ENCODE results near the gene MPRIP.

The MPRIP gene

GRCh38 chr17:17144916-17145665 is 102.8 kb downstream of the MPRIP start:
- DNase-seq (ENCODE audit: low spot score in 2 of 2) (no peak), ATAC-seq (no peak)
- Mint-ChIP-seq H3K36me3 (peaks cover 77% of the 10 kb centered on the region), H3K27ac (no peak overlapping the region), H3K4me1 (peaks cover 38% of the 10 kb centered on the region), H3K9me3 (no peaks in the 10 kb centered on the region), H3K4me3 (no peak overlapping the region)

- ATAC-seq: no peak
- Mint-ChIP-seq H3K36me3 (peaks cover 80% of the 10 kb centered on the region), H3K9me3 (no peaks in the 10 kb centered on the region), H3K27ac (peak overlapping the region; percentile 68), H3K4me3 (no peak overlapping the region), H3K4me1 (peaks cover 46% of the 10 kb centered on the region)
- no peak for DNase-seq (ENCODE audit: low spot score in 2 of 2)
Measured at GRCh38 chr17:17146786-17147406, 104.6 kb downstream of the MPRIP start.

- H3K36me3 Mint-ChIP-seq: peaks cover 84% of the 10 kb centered on the region
- H3K9me3 Mint-ChIP-seq: no peaks in the 10 kb centered on the region
- peaks cover 51% of the 10 kb centered on the region for H3K4me1 Mint-ChIP-seq
- peak overlapping the region; percentile 68 for H3K27ac Mint-ChIP-seq
- no peak overlapping the region for H3K4me3 Mint-ChIP-seq
- DNase-seq (ENCODE audit: low spot score in 2 of 2) (no peak), ATAC-seq (no peak)
Measured at GRCh38 chr17:17147821-17148220, 105.6 kb downstream of the MPRIP start.

GRCh38 chr17:17149520-17150447 is 107.5 kb downstream of the MPRIP start:
- Mint-ChIP-seq H3K9me3 (no peaks in the 10 kb centered on the region), H3K36me3 (peaks cover 89% of the 10 kb centered on the region), H3K27ac (peak overlapping the region; percentile 67), H3K4me3 (peak overlapping the region; percentile 57), H3K4me1 (peaks cover 70% of the 10 kb centered on the region)
- ATAC-seq: no peak
- DNase-seq (ENCODE audit: low spot score in 2 of 2): peak in 1 of 2 donors; percentile 59

GRCh38 chr17:17150448-17150800 is 108.2 kb downstream of the MPRIP start:
- Mint-ChIP-seq H3K27ac (peak overlapping the region; percentile 67), H3K36me3 (peaks cover 89% of the 10 kb centered on the region), H3K4me3 (peak overlapping the region; percentile 57), H3K9me3 (no peaks in the 10 kb centered on the region), H3K4me1 (peaks cover 68% of the 10 kb centered on the region)
- ATAC-seq: peak; percentile 65
- DNase-seq (ENCODE audit: low spot score in 2 of 2): no peak

GRCh38 chr17:17151055-17151454 is 108.8 kb downstream of the MPRIP start:
- Mint-ChIP-seq H3K4me1 (peaks cover 61% of the 10 kb centered on the region), H3K9me3 (no peaks in the 10 kb centered on the region), H3K36me3 (peaks cover 89% of the 10 kb centered on the region), H3K4me3 (peak overlapping the region; percentile 57), H3K27ac (peak overlapping the region; percentile 67)
- ATAC-seq (peak; percentile 68), DNase-seq (ENCODE audit: low spot score in 2 of 2) (peak in 1 of 2 donors; percentile 64)

GRCh38 chr17:17151541-17151940 is 109.3 kb downstream of the MPRIP start:
- Mint-ChIP-seq H3K4me1 (peaks cover 56% of the 10 kb centered on the region), H3K27ac (peak overlapping the region; percentile 67)

GRCh38 chr17:17151962-17152361 is 109.7 kb downstream of the MPRIP start:
- Mint-ChIP-seq H3K4me1 (peaks cover 52% of the 10 kb centered on the region), H3K27ac (peak overlapping the region; percentile 67), H3K4me3 (peak overlapping the region; percentile 57), H3K9me3 (no peaks in the 10 kb centered on the region), H3K36me3 (peaks cover 97% of the 10 kb centered on the region)
- ATAC-seq: peak; percentile 86
- peak; percentile 25 to 67 for DNase-seq (ENCODE audit: low spot score in 2 of 2)

More at GRCh38 chr17:17151541-17151940, 109.3 kb downstream of the MPRIP start:
- Mint-ChIP-seq H3K4me3 (peak overlapping the region; percentile 57), H3K9me3 (no peaks in the 10 kb centered on the region), H3K36me3 (peaks cover 93% of the 10 kb centered on the region)
- peak; percentile 9 for ATAC-seq
- DNase-seq (ENCODE audit: low spot score in 2 of 2): no peak

- DNase-seq (ENCODE audit: low spot score in 2 of 2) (no peak), ATAC-seq (no peak)
- H3K4me1 Mint-ChIP-seq: peaks cover 52% of the 10 kb centered on the region
- H3K4me3 Mint-ChIP-seq: peak overlapping the region; percentile 57
- no peaks in the 10 kb centered on the region for H3K9me3 Mint-ChIP-seq
- peak overlapping the region; percentile 67 for H3K27ac Mint-ChIP-seq
- peaks cover 99% of the 10 kb centered on the region for H3K36me3 Mint-ChIP-seq
Measured at GRCh38 chr17:17152385-17152784, 110.1 kb downstream of the MPRIP start.

GRCh38 chr17:17153071-17153470 is 110.8 kb downstream of the MPRIP start:
- Mint-ChIP-seq H3K36me3 (peaks cover 99% of the 10 kb centered on the region), H3K9me3 (no peaks in the 10 kb centered on the region), H3K4me1 (peaks cover 52% of the 10 kb centered on the region), H3K4me3 (peak overlapping the region; percentile 57), H3K27ac (peak overlapping the region; percentile 67)
- DNase-seq (ENCODE audit: low spot score in 2 of 2) (no peak), ATAC-seq (no peak)

GRCh38 chr17:17153709-17154108 is 111.5 kb downstream of the MPRIP start:
- Mint-ChIP-seq H3K36me3 (peaks cover 98% of the 10 kb centered on the region), H3K4me1 (peaks cover 52% of the 10 kb centered on the region), H3K27ac (peak overlapping the region; percentile 67), H3K4me3 (peak overlapping the region; percentile 57), H3K9me3 (no peaks in the 10 kb centered on the region)
- ATAC-seq: no peak
- DNase-seq (ENCODE audit: low spot score in 2 of 2): no peak

GRCh38 chr17:17154556-17154955 is 112.3 kb downstream of the MPRIP start:
- ATAC-seq: no peak
- peaks cover 98% of the 10 kb centered on the region for H3K36me3 Mint-ChIP-seq
- H3K27ac Mint-ChIP-seq: peak overlapping the region; percentile 67
- H3K4me3 Mint-ChIP-seq: peak overlapping the region; percentile 6
- DNase-seq (ENCODE audit: low spot score in 2 of 2): no peak
- no peaks in the 10 kb centered on the region for H3K9me3 Mint-ChIP-seq
- H3K4me1 Mint-ChIP-seq: peaks cover 52% of the 10 kb centered on the region

GRCh38 chr17:17154981-17155380 is 112.7 kb downstream of the MPRIP start:
- Mint-ChIP-seq H3K4me1 (peaks cover 49% of the 10 kb centered on the region), H3K9me3 (no peaks in the 10 kb centered on the region), H3K27ac (peak overlapping the region; percentile 67), H3K36me3 (peaks cover 98% of the 10 kb centered on the region), H3K4me3 (peak overlapping the region; percentile 6)
- DNase-seq (ENCODE audit: low spot score in 2 of 2) (no peak), ATAC-seq (no peak)

GRCh38 chr17:17155568-17155967 is 113.3 kb downstream of the MPRIP start:
- Mint-ChIP-seq H3K4me3 (no peak overlapping the region), H3K36me3 (peaks cover 98% of the 10 kb centered on the region), H3K9me3 (no peaks in the 10 kb centered on the region), H3K4me1 (peaks cover 43% of the 10 kb centered on the region), H3K27ac (peak overlapping the region; percentile 62)
- DNase-seq (ENCODE audit: low spot score in 2 of 2) (no peak), ATAC-seq (no peak)

GRCh38 chr17:17156107-17156506 is 113.8 kb downstream of the MPRIP start:
- Mint-ChIP-seq H3K4me1 (peaks cover 39% of the 10 kb centered on the region), H3K4me3 (no peak overlapping the region), H3K27ac (peak overlapping the region; percentile 62), H3K36me3 (peaks cover 98% of the 10 kb centered on the region), H3K9me3 (no peaks in the 10 kb centered on the region)
- ATAC-seq: no peak
- DNase-seq (ENCODE audit: low spot score in 2 of 2): no peak

All from stimulated activated effector memory CD8-positive, alpha-beta T cell treated with anti-CD3 and anti-CD28 coated beads, Interleukin-12 subunit alpha, Interleukin-12 subunit beta, amount 100 ng/mL, for 72 hours (primary cell).